Inferior parietal cortex (tissue), 1 donor: ENCODE measurements around the gene HPS1.
"Not testable (repeated sequence)": the region's sequence is repeated elsewhere in the genome, so short reads cannot be mapped to it uniquely, and the experiment has no call there.

Source experiments
- DNase-seq: peaks from one replicate; pipeline ENCODE4 v3.0.0-alpha.2; 2016; ENCODE audit errors: extremely low spot score

The HPS1 gene

DNA sequence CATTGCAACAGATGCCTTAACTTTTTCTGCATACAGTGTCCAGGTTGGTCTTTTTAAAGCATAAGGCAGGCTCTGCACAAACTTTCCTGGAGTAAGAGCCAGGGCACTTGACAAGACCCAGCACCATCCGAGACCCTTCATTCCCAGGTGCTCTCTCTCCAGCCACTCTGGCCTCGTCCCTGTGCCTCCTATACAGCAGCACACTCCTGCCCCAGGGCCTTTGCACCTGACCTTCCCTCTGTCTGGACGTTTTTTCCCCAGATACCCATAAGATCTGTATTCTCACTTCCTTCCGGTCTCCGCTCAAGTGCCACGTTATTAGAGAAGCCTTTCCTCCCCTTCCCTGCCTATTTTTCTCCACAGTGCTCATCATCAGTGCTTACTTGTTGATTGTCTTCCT, 57.3 kb downstream of the HPS1 start:
- no peak for DNase-seq

DNA sequence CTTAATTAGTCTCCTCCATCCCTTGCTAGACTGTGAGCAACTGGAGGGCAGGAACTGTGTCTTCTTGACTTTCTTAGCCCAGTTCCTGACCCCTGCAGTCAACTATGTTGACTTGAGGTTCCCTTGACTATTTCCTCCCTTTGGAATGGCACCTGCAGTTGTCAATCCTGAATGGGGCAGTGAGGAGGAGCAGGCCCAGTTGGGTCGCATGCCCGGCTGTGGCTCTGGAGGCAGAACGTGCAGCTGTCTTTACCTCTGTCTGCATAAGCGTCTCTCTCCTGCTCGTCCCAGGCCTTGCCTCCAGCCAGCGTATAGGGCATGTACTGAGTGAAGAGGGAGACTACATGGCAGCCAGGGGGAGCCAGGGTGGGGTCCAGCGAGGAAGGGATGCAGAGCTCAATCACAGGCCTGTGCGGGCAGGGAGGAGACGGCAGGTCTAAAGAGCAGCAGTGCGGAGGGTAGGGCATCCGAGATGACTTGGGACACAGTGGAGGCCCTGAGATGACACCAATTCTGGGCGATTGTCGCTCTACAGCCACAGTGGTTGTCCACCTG, 58.6 kb downstream of the HPS1 start:
- DNase-seq, result no peak

DNA sequence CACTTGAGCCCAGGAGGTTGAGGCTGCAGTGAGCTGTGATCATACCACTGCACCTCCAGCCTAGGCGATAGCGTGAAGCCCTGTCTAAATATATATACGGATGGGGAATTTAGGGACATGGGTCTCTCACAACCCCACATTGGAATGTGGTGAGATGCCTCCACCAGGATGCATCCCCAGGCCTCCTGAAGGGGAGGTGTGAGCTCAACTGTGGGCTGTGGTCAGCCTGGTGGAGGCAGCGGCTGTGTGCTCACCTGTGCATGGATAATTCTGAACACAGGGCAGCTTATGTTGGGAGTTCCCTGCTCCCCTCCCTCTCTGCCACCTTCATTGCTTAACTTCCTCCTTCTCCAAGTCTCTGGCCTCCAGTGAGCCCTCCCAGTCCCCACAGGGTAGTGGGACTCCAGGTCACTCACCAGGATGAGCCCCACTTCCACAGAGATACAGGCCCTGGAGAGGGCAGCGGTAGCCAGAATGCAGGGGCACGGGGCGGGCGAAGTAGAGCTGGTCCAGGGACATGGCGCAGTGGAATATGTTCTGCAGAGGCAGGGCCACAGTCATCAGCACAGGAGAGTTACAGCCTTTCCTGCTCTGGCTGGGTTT, 62.1 kb downstream of the HPS1 start:
- DNase-seq, result no peak

DNA sequence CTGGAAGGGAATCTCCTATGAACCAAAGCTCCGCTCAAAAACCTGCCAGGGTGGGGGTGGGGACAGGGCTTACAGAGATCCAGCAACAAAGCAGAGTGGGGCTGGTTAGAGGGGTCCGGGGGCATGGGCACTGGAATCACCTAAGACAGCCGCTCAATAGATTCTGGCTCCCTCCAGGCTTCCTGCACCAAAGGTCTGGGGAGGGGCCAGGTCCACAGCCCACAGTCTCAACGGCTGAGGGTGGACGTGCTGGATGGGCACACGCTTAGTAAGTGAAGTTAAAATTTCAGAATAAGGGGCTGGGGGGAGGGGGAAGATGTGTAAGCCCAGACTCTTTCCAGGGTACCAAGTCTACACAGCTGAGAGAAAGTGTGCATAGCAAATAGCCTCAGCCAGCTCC, 62.9 kb downstream of the HPS1 start:
- DNase-seq, result no peak

DNA sequence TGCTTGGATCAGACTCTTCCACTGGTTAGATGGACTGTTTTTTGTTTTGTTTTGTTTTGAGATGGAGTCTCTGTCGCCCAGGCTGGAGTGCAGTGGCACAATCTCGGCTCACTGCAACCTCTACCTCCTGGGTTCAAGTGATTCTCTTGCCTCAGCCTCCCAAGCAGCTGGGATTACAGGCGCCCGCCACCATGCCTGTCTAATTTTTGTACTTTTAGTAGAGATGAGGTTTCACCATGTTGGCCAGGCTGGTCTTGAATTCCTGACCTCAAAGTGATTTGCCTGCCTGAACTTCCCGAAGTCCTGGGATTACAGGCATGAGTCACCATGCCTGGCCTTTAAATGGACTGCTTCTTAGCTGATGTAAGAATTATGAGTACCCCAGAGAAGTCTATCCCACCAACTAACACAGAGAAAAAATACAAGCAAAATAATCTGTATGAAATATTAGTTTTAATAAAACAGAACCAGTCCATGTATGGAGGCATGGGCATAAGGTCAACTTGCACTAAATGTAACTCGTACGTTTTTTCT, 63.5 kb downstream of the HPS1 start:
- not testable (repeated sequence) for DNase-seq

DNA sequence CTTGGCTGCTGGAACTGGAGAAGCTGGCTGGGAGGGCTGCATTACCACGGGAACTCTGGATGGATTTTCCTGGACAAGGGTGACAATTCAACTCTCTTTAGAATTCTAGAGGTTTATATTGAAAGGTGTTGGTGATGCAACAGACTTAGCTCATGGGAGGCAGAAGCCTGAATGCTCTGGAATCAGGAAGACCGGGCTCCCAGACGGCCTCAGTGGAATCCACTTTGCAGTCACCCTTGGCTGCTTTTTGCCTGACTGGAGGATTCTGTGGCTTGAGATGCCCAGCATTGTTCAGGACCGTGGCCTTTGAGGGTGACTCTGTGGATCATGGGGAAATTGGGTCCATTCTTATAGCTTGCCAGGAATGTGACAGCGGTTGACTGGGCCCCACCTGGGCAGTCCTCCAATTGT, 64.0 kb downstream of the HPS1 start:
- DNase-seq, result no peak

DNA sequence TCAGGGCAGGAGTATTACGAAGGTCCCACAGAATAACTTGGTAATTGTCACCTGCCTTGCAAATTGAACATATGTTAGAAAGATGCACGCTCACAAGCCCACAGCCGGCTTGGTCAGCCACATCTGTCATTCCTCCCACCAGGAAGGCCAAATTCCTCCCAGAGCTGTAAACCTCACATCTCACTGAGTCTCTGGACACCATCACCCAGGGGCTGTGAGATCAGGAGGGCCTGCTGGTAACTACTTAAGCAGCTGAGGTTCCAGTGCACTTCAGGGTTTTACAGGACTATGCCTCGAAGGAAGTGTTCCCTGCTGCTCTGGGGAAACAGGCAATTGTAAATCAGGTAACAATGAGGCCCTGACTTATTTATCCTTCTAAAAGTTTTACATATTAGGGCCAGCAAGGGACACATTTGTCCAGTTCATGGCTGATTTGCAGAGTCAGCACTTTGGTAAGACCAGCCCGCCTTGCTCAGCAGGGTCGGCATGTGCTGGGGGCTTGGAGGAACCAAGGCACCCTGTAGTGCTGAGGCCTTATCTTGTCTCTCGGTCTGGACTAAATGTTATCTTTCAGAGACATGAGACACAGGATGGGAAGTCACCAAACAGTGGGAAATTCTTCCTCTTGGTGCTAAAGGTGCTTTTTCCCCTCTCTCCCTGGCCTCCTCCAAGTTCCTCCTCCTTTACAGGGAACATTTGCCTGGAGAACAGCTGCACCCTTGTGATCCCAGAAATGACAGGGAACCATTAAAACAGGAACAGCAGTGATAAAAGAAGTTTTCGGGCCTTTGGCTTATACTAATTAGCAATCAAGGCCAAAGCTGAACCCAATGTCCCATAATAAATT, 66.0 kb downstream of the HPS1 start:
- no peak for DNase-seq

DNA sequence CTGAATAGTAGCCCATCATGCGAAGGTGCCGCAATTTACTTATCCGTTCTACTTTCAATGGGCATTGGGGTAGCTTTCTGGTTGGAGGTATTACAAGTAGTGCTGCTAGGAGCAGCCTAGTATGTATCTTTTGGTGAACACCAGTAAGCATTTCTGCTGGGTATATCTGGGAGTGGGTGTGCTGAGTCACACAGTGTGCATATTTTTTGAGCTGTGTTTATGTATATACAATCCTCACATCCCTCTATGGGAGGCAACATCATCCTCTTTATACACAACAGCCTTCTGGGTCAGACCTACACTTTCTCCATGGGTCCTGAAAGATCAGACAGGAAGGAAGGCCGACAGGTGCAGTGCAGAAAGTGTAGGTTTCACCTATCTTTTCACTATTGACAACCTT, 68.0 kb downstream of the HPS1 start:
- DNase-seq, result no peak

DNA sequence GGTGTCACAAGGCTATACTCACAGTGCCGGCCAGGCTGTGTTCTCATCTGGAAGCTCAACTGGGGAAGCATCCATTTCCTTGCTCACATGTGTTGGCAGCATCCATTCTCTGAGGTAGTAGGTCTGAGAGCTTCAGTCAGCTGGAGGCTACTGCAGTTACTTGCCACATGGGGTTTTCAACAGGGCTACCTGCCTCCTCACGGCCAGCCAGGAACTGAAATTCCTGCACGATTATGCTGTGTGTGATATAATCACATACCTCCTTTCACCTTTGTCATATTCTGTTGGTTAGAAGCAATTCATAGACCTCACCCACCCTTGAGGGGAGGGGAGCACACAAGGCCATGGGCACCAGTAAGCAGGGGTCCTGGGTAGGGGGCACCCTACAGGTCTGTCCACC, 69.2 kb downstream of the HPS1 start:
- no peak for DNase-seq

DNA sequence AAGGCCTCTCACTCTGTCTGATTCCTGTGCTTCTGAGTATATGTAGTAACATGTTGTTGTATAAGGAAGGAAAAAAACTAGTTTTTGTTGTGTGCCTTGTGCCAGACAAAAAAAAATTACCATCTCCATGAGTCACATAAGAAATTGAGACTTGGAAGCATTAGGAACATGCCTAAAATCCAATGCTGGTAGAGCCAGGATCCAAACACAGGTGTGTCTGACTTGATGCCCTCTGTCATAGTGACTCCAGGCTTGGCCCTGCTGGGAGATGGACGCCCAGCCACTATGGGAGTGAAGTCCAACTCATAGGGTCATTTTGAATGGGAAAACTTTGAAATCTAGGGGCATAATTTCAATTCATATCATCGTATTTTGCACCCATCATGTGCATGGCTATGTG, 69.7 kb downstream of the HPS1 start:
- DNase-seq, result no peak

DNA sequence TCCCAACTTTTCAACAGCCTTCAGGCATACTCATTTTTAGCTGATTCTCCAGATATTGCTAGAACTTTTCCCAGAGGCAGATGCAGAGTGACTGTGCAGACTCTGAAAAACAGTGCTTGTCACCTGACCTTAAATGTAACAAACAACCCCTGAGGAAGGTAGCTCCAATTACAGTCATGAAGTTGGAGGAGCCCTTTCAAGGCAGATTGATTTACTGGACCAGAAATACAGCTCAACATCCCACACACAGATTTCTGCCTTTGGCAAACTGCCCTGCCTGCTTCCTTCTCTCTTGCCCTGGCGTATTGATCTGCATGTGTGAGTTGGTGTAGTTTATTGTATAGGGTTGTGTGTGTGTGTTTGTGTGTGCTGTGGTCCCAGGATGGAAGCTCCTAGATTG, 70.2 kb downstream of the HPS1 start:
- DNase-seq, result no peak

DNA sequence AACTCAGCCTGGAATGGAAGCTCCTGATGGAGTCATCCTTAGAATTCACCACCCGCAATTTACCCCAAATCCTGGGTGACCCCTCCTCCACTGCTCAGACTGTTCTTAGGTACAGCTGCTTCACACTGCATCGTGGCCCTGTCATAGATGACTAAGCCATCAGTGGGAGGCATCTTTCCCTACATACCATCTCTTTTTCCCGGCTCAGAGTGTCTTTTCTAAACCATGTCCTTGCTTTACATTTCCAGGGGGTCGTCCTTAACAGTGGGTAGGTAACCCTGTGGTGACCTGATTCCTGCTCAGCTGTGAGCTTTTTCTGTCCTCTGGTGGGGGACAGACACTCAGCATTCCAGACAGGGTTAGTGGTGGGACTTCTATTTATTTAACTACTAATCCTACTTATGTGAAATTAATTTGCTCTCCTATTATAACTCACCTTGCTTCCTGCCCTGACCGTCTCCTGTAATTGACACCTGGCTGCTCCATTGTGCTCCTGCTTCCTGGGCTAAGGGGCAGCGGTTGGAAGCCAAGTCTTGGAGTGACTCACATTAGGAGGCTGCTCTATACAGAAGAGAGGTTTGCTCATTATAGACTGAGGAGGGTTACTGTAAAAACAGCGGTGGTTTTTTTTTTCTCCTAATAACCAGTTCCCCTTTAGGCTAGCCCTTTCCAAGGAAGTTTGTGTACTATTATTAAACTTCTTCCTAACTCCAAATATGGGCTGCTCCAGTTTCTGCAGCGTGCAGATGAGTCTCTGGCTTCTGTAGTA, 72.3 kb downstream of the HPS1 start:
- no peak for DNase-seq

DNA sequence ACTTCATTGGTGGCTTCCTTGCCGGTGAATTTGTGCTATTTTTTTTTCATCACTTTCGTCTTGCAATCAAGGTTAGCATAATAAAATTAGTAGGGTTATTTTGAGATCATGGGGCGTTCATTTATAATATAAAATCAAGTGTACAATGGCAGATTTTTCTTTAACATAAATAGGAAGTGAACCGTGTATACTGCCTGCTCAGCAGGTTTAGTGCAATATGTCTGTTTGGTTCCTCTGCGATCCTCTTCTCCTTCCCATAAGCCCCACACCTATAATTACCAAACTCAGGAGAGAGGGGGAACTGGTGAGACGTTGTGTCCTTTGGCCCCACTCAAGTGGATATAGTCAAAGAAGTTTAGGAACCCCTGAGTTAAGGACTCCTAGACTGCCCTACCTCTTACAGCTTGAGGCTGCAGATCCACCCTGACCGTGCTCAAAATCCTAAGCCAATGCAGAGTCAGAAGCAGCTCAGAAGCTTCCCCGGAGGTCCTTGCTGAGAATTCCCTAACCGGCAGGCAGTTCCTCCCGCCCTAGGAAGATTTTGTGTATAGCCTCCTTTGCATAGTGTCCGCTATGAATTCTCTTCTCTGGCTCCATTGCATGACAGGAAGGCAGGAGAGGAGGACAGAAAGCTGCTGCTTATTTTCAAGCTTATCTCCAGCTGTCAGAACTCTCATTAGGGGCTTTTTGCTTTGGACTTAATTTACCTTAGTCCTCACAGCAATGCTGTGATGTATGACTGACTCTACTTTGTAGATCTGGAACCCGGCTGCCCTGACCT, 73.3 kb downstream of the HPS1 start:
- no peak for DNase-seq

DNA sequence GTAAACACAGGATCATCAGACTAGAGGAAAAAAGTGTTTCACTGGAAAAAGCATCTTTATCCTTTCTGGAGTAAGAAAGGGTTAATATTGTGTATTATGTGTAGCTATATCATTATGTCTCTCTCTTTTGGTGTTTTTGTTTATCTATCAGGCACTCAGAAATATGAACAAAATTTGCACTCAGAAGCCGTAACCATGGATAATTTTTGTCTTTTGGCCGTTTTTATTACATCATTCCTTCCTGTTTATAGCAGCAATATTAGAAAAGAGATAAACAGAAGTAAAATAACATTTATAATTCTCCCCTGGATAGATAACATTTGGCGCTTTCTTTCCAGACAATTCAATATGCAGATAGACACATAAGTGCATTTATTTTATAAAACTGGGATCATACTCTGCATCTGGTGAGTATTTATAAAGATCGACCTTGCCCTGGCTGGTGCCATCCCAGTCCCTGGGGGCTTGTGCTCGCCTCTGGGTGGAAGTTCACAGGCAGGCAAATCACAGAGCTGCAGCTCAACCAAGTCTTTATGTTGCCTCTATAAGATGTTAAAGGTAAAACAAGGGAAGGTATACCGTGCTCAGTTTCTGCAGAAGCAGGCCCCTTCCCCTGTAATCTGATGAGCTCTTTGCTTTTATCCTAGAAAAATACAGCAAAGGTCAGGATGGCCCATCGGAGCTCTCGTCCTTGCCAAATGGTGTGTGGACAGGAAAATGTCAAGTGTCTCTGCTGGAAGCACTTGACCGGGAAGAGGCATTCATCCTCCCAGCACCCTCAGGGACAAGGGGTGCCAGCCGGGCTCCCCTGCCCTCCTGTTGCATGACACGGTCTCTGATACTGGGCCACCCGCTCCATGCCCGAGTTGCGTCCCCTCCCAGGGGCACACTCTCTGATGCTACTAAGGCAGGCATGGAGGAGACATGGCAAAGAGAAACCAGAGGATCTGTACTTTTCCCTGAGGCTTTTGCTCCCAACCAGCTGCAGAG, 75.6 kb downstream of the HPS1 start:
- no peak for DNase-seq

DNA sequence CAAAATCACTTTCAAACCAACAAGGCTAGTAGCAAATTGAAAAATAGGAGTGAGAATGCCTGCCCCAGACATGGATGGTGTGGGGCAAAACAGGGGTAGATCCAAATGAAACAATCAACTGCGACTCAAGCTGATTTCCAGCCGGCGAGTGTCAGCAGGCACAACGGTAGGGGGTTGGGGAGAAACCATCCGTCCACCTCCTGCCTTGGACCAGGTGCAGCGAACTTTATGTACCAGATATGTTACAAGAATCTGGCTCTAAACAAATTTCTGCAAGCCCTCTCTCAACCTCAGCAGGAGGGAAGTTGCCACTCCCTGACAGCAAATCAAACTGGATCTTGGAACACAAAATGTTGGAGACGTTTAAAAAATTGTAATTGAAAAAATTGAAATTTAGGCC, 76.9 kb downstream of the HPS1 start:
- no peak for DNase-seq

DNA sequence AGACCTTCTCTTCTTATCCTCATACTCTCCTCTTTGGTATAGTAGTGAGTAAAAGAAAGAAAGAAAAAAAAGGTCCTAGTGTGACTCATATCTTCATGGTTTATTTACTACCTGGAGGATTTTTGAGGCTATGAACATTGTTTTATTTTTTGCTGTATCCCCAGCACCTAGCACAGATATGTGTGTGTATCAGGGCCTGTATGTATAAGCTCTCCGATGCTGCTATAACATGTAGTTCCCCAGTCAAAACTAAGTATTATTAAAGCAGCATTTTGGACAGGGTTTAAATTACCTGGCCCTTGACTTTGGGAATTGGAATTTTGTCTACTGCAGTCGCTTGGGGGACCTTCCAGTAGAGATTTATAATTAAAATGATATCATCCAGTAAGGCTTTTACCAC, 78.1 kb downstream of the HPS1 start:
- DNase-seq, result no peak

DNA sequence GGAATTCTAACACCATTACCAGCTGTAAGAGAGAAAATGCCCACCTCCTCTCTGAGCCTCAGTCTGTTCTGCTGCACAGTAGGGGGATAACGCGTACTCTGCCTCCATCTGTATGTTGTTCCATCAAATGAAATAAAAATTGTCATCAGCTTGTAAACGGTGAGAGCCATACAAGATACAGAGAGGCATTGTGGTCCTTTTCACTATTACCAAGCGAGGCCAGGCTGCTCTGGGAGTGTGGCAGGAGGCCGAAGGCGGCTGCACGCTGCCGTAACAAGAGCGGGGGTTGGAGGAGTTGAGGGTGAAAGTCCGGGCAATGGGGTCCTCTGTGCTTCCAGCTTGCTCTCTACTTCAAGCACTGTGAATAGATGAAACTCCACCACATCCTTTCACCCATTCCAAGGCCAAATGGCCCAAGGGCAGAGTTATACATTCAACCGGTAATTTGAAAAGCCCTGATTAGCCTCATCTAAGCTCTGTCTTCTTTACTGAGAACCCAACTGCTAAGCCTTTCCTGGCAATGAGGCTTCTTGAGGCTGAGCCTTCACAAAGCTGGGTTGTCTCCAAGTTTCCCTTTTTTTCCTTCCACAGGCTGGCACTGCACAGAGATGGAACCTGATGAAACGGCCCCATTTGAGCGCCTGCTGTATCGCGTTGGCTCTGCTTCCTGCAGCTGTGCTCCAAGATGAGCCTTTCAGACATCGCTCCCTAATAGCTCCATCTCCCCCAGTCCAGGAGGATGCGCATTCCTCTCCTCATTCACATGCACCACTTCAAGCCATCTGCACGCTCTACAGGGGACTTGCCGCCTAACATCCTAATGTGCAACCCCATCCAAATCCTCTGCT, 78.9 kb downstream of the HPS1 start:
- DNase-seq, result peak; percentile 64
